ENCODE measurements around the gene ITSN2.

Gene ITSN2

GRCh38 chr2:24262421-24262970, 97.8 kb downstream of the ITSN2 start:
- no peak for DNase-seq

- DNase-seq, result no peak
These were observed 98.9 kb downstream of the ITSN2 start for GRCh38 chr2:24261441-24261840.

GRCh38 chr2:24259316-24259715, 101.0 kb downstream of the ITSN2 start:
- no peak for DNase-seq

- DNase-seq, result no peak
These were observed 101.6 kb downstream of the ITSN2 start for GRCh38 chr2:24258718-24259117.

- no peak for DNase-seq
These were observed 106.9 kb downstream of the ITSN2 start for GRCh38 chr2:24253303-24253919.

GRCh38 chr2:24247592-24247991, 112.7 kb downstream of the ITSN2 start:
- no peak for DNase-seq

- DNase-seq, result no peak
These were observed 113.2 kb downstream of the ITSN2 start for GRCh38 chr2:24247164-24247563.

GRCh38 chr2:24245986-24246776, 114.2 kb downstream of the ITSN2 start:
- DNase-seq, result no peak

GRCh38 chr2:24241528-24241927, 118.8 kb downstream of the ITSN2 start:
- no peak for DNase-seq

GRCh38 chr2:24239553-24239952, 120.8 kb downstream of the ITSN2 start:
- DNase-seq, result no peak

GRCh38 chr2:24238158-24238557, 122.2 kb downstream of the ITSN2 start:
- peak; percentile 94 for DNase-seq

- no peak for DNase-seq
These were observed 123.0 kb downstream of the ITSN2 start for GRCh38 chr2:24237313-24237712.

GRCh38 chr2:24233321-24233720, 127.0 kb downstream of the ITSN2 start:
- DNase-seq, result no peak

- DNase-seq, result no peak
These were observed 128.9 kb downstream of the ITSN2 start for GRCh38 chr2:24231461-24231881.

GRCh38 chr2:24228470-24228869, 131.9 kb downstream of the ITSN2 start:
- peak; percentile 44 for DNase-seq

GRCh38 chr2:24225499-24226242, 134.7 kb downstream of the ITSN2 start:
- no peak for DNase-seq

- no peak for DNase-seq
These were observed 137.4 kb downstream of the ITSN2 start for GRCh38 chr2:24222946-24223345.

GRCh38 chr2:24221343-24222050, 138.8 kb downstream of the ITSN2 start:
- DNase-seq, result no peak

- DNase-seq, result no peak
These were observed 139.6 kb downstream of the ITSN2 start for GRCh38 chr2:24220554-24221291.

GRCh38 chr2:24214880-24215279, 145.5 kb downstream of the ITSN2 start:
- no peak for DNase-seq

GRCh38 chr2:24211408-24211807, 148.9 kb downstream of the ITSN2 start:
- DNase-seq, result no peak

- DNase-seq, result no peak
These were observed 149.6 kb downstream of the ITSN2 start for GRCh38 chr2:24210723-24211122.

Measured in NCI-H748 treated with DMSO at 0.1 percent for 48 hours (cell line).